Stimulated activated CD8-positive, alpha-beta memory T cell treated with anti-CD3 and anti-CD28 coated beads, Interleukin-15, amount 100 ng/mL, for 24 hours (primary cell): Measurements from ENCODE around the gene FARP1.

Experiments used
- DNase-seq: peaks from one replicate; pipeline ENCODE4 v3.0.0-alpha.2; 2020; ENCODE audit warnings: low read depth

FARP1 gene

GRCh38 chr13:98284679-98285078 is 141.8 kb downstream of the FARP1 start:
- no peak for DNase-seq

GRCh38 chr13:98285317-98285716 is 142.4 kb downstream of the FARP1 start:
- no peak for DNase-seq

- no peak for DNase-seq
Measured at GRCh38 chr13:98285852-98286594, 143.1 kb downstream of the FARP1 start.

- no peak for DNase-seq
Measured at GRCh38 chr13:98286799-98287198, 143.9 kb downstream of the FARP1 start.

- no peak for DNase-seq
Measured at GRCh38 chr13:98288211-98288610, 145.3 kb downstream of the FARP1 start.

GRCh38 chr13:98289339-98289945 is 146.5 kb downstream of the FARP1 start:
- no peak for DNase-seq

- DNase-seq, result no peak
Measured at GRCh38 chr13:98290261-98290660, 147.4 kb downstream of the FARP1 start.

GRCh38 chr13:98291658-98292057 is 148.8 kb downstream of the FARP1 start:
- no peak for DNase-seq

- DNase-seq, result no peak
Measured at GRCh38 chr13:98293103-98293502, 150.2 kb downstream of the FARP1 start.

GRCh38 chr13:98293570-98294142 is 150.8 kb downstream of the FARP1 start:
- no peak for DNase-seq

GRCh38 chr13:98295371-98295770 is 152.5 kb downstream of the FARP1 start:
- no peak for DNase-seq

GRCh38 chr13:98297051-98297450 is 154.2 kb downstream of the FARP1 start:
- no peak for DNase-seq

- DNase-seq, result no peak
Measured at GRCh38 chr13:98297745-98298144, 154.9 kb downstream of the FARP1 start.

GRCh38 chr13:98298599-98298998 is 155.7 kb downstream of the FARP1 start:
- DNase-seq, result no peak

GRCh38 chr13:98299235-98299965 is 156.5 kb downstream of the FARP1 start:
- DNase-seq, result no peak

GRCh38 chr13:98299966-98300350 is 157.1 kb downstream of the FARP1 start:
- no peak for DNase-seq

GRCh38 chr13:98300956-98301641 is 158.2 kb downstream of the FARP1 start:
- DNase-seq, result no peak

GRCh38 chr13:98301721-98302120 is 158.8 kb downstream of the FARP1 start:
- DNase-seq, result no peak

- DNase-seq, result no peak
Measured at GRCh38 chr13:98303858-98304257, 161.0 kb downstream of the FARP1 start.

GRCh38 chr13:98305670-98306069 is 162.8 kb downstream of the FARP1 start:
- DNase-seq, result no peak

- DNase-seq, result no peak
Measured at GRCh38 chr13:98307463-98308085, 164.7 kb downstream of the FARP1 start.
